GM12892 (cell line): ENCODE measurements around the gene CRTC2.
"Not testable (repeated sequence)": the region's sequence is repeated elsewhere in the genome, so short reads cannot be mapped to it uniquely, and the experiment has no call there.

Experiments used
- POLR2A ChIP-seq: IDR thresholded peaks from 2 replicates; pipeline ENCODE4 v1.6.1; 2011; ENCODE audit warnings: low read depth, low read length, control low read depth
- POLR2AphosphoS5 ChIP-seq: IDR thresholded peaks from 2 replicates; pipeline ENCODE4 v1.6.1; 2011; ENCODE audit warnings: low read depth, low read length, control low read depth

GRCh38 chr1:153996882-153997281, 38.5 kb upstream of the CRTC2 start:
- not testable (repeated sequence) for TF ChIP-seq POLR2AphosphoS5, POLR2A
